DMS53 treated with DMSO at 0.1 percent for 48 hours (cell line): ENCODE data around the gene CLEC1A.

Experiments used
- DNase-seq: peaks from one replicate; lab custom pipeline; 2025; ENCODE audit not compliant: unreplicated experiment; lab: John Stamatoyannopoulos, UW

CLEC1A gene

DNA sequence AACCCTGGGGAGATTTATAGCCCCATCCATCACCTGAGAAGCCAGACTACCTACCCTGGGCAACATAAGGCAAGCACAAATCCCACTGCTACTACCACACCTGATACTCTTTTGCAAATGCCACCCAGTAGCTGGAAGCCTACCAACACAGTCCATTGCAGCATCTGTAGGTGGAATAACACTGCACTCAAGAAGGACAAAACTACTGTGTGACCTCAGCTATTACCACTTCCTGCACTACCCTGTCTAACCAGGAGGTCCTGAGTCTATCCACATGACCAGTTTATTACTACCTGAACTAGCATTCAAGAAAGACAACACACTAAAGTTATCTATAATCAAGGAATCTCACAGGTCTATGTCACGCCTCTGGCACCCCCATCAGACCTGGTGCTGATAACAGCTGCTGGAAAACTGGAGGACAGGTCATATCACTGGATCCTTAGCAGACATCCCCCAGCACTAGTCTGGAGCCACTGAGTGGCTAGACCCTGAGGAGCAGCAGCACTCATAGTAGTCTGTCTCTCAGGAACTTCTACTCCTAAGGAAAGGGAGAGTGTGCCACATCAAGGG lies 2.9 kb upstream of the CLEC1A start:
- DNase-seq: no peak

DNA sequence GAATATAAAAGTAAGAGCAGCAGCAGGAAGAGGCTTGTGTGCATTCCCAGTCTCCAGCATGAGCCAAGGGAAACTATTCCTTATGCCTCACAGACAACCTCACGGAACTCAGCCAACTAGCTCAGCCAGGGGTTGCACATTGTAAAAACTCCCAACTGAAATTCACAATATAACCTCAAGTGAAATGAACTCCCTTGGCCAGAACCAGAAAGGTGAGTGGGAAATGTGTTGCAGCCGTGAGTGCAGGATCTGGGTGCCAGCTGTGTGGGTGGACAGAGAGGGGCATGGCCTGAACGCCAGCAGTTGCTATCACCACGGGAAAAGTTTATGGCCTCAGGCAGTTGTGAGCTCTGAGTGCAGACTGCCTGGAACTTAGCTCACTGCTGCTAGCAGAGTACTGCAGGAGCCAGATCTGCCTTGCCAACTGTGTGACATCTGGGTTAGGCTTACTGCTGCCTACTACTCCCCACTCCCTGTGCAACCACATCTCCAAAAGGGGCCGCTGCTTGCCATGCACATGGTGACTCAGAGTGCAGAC lies 2.3 kb upstream of the CLEC1A start:
- DNase-seq: no peak

DNA sequence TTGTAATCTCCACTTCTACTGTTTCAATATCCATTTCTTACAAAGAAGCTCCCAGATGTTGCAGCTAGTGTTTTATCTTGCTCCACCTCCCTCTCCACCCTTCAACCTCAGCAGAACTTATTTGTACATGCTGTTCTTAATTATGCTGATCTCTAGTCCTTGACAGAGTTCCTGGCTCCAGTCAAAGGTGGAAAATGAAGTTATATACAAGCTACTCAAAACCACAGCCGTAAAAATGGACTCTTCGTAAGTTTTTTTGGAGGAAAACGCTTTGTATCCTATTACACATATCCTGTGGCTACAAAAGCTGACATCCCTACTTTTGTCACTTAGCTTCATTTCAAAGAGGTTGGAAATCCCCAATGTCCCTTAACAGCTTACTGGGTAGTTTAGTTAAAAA lies 1.3 kb downstream of the CLEC1A start:
- no peak for DNase-seq

DNA sequence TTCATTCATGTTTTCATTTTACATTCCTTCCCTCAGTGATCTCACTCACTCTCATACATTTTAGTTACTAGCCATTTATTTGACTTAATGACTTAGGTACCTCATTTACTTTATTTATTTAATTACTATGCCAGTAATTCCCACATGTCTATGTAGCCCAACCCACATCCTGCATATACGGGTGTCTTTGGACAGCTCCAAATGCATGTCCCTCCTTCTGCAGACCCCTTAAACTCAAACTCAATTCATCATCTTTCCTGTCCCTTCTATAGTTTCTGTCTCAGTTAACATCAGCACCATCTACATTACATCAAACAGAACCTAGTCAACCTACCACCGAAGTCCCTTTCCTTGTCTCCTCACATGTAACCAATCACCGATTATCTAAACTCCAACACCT lies 2.8 kb downstream of the CLEC1A start:
- no peak for DNase-seq

DNA sequence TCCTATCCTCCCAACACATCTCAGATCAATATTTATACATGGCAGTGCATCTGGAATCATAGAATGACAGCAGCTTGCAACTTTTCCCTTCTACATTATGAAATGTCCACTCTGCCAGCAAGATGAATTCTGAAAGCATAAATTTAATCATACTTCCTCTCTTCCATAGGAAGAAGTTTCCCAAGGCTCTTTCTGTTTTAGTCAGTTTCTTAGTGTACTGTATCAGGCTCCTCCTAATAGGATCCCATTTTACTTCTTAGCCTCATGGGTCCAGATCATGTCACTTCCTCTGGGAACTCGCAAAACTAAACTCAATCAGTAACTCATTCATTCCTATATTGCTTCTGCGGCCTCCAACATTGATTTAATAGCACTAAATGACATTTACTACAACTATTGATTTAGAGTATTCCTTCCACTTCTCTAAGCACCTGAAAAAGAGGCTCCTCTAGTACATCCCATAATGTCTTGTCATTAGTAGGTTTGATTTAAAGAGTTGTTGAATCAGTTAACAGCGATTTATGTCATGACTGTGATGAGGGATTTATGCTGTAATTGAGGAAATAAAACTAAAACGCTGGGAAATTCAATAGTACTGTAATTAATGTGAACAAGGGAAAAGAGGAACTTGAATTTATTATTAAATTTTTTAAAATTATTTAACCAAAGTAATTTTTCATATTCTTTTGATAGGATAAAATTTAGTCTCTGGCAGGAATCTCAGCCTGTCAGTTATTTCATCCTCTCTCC lies 4.0 kb downstream of the CLEC1A start:
- DNase-seq: no peak

DNA sequence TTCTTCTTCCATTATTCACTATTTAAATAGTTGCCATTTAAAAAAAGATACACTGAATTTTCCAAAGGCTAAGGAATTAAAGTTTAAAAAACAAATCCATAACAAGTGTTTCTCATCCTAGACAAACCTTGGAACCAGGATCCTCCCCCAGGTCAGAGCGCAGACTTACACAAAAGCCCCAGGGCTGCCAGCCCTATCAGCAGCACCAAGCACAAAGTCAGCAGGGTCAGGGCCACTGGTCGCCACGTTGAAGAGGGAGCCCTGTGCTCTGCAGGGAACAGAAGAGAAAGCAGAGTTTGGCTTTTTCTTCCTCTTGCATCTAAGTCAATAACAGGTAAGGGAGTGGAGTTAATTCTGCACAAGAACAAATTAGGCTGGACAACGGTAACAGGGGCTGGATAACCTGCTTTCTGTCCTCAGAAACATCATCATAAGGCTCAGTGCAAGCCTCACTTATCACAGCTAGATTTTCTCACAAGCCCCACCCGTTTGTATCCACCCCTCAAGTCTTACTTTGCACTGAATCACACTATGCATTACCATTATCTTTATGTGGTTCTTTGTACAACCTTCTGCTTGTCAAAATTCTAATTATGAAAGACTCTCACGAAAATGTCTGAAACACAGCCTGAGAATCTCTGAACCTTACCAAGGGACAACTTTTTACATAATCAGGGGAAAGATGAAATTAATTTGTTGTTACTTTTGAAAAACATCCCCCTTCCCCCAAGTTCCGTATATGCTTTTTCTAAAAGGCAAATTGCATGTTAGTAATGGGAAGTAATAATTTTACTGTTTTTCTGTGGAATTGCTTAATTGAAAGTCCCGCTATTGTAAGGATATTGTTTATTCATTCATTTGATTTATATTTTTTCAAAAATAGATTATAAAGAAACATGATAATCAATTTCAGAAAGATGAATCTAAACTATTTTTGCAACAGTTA lies 9.6 kb downstream of the CLEC1A start:
- no peak for DNase-seq

DNA sequence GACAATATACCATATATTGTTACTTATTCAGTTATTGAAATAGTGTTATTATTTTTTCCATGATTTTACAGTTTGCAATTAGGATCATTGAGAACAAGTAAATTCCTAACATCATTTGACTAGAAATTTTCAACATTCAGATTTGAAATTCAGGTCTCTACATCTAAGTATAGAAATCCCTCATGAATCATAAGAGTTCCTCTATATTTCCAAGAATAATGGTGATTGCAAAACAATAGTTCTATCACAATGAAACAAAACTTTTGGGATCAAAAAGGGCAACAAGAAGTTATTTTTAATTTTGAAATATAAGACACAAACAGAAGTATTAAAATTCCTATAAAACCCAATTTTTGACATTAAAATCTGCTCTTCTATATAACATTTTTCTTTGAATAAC lies 10.8 kb downstream of the CLEC1A start:
- no peak for DNase-seq

DNA sequence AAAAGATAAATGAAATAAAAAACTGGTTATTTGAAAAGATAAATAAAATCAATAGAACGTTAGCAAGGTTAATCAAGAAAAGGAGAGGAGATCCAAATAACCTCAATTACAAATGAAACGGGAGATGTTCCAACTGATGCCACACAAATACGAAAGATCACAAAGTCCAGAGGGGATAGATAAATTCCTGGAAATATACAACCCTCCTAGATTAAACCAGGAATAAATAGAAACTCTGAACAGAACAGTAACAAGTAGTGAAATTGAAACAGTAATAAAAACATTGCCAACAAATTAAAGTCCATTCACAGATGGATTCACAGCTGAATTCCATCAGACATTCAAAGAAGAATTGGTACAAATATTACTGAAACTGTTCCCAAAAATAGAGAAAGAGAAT lies 12.4 kb downstream of the CLEC1A start:
- DNase-seq: no peak

DNA sequence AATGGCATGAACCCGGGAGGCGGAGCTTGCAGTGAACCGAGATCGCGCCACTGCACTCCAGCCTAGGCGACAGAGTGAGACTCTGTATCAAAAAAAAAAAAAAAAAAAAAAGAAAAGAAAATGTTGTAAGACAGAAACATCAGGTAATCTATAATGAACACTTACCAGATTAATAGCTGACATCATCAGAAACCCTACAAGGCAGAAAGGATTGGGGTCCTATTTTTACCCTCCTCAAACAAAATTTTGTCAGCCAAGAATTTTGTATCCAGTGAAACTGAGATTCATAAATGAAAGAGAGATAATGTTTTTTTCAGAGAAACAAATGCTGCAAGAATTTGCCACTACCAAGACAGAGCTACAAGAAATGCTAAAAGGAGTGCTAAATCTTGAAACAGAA lies 14.1 kb downstream of the CLEC1A start:
- DNase-seq: no peak

DNA sequence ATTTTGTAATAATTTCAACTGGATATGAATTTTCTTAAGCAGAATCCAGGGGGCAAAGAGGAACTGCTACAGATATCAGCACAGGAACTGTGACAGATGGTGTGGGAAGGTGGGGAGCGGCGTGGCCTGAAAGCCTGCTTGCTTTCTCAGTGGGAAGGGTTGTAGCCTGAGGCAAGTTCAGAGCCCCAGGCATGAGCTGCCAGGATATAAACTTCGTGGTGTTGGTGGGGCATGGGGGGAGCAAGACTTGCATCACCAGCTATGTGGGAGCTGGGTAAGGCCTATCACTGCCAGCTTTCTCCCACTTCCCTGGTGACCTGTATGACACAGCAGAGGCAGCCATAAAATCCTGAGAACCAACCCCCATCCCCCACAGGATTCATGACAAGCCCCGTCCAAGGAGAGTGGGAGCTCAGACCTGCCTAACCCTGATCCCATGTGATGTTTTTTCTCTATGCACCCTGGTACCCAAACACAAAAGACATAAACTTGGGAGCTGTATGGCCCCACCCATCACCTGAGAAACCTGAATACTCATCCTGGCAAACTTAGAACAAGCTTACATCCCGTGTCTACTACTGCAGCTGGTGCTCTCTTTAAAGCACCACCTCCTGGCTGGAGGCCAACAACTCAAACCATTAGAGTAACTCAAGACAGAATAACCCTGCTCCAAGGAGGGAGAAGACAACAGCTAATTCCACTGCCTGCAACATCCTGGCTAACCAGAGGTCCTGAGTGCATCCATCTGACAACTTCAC lies 16.5 kb downstream of the CLEC1A start:
- no peak for DNase-seq

DNA sequence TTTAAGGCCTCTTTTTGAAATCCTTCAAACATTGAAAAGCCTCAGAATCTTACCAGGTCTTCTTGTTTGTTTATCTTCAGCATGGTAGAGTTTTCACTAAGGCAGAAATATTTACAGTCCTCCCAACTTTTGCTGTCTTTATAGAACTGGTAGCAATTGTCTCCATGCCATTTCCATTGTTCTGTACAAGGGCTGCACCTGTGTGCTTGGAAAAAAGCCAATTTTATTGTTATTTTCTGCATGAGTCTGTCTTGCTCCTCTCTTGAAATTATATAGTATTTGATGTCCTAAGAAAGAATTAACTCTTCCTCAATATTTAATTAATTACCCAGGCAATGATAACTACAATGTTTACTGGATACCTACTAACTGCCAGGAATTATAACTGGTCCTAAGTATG lies 23.3 kb downstream of the CLEC1A start:
- DNase-seq: no peak

DNA sequence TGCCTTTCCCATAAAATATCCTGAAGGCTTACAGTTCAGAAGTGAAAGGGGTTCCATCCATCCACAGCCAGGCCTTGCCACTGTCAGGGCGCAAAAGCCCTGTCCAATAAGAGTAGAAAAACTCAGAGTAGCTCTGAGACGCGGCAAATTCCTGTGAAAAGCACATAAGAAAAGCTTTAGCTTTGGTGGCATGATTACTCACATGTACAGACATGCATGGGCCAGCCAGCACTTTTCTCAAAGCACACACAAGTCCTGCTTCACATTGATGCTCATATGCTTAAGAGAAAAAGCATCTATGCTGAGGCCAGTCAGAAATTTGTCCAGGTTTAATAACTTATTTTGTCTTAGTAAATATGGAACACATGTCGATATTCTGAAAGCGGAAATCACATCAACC lies 25.5 kb downstream of the CLEC1A start:
- DNase-seq: no peak

DNA sequence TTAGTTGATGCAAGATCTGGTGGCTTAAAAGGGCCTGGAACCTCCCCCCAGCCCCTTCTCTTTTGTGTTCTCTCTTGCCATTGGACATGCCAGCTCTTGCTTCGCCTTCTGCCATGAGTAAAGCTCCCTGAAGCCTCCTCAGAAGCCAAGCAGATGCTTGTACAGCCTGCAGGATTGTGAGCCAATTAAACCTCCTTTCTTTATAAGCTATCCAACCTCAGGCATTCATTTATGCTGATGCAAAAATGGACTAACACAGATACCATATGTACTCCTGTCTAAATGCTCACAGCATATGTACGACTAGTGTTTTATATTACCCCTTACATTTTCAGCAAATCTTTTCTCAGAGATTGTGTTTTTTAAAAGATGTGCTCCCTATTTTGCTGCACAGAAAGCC lies 26.7 kb downstream of the CLEC1A start:
- no peak for DNase-seq

DNA sequence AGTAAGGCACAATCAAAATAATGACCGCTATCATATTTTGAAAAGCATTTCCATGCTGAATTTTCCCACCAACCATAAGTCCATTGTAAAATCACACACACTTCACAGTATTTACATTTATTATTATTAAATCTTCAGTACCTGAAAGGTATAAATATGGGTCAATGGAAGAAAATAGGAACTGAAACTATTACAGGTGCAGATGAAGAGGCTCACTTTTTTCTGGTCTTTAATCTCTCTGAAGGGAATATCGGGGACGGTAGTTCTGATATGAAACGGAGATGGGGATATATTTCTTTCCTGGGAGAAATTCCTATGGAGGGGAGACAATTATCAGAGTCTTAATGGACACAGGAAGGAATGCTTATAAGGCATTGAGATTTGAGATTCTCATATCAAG lies 28.4 kb downstream of the CLEC1A start:
- DNase-seq: no peak

DNA sequence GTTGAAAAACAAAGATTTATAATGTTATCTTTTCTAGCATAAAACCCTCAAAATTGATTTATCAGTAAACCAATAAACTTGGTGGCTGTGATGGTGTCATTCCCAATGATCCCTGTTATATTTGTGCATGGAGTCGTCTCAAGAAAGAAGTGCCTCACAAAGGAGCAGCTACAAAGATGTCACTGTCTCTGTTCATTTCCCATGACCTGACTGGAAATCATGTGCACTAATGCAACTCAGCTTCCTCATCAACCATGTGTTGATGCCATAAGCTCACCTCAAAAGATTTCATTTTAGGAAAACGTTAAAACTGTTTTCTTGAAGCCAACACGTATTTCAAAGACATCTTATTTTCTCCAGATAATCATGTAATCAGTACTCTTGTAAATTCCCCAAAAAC lies 28.8 kb downstream of the CLEC1A start:
- DNase-seq: no peak

DNA sequence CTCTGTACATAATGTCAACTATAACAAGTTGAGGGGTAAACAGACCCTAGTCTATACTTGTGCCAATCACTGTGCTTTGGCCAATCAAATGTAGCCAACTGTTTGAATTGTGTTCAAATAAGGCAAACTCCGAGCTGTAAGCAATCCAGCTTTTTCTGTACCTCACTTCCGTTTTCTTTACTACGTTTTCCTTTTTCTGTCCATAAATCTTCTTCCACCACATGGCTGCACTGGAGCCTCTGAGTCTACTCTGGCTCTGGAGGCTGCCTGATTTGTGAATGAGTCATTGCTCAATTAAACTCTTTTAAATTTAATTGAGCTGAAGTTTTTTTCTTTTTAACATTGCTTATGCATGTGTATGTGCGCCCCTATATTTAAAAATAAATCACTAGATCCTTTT lies 29.7 kb downstream of the CLEC1A start:
- no peak for DNase-seq

DNA sequence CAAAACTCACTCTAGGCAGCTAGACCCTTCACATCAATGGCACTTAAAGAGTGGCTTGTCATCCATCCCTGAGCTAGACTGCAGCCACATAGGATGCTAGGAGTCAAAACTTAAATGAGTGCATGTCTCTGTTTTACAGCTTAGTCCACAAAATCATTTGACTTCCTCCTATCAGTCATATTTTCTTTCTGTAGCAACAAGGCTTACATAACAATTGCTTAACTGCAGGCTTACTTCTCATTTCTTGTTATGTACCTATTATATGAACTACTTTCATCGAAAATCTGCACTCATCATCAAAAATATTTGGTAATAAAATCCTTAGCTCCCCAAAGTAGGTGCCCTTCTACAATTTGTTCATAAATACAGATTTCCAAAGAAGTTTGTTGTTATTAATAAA lies 30.1 kb downstream of the CLEC1A start:
- no peak for DNase-seq

DNA sequence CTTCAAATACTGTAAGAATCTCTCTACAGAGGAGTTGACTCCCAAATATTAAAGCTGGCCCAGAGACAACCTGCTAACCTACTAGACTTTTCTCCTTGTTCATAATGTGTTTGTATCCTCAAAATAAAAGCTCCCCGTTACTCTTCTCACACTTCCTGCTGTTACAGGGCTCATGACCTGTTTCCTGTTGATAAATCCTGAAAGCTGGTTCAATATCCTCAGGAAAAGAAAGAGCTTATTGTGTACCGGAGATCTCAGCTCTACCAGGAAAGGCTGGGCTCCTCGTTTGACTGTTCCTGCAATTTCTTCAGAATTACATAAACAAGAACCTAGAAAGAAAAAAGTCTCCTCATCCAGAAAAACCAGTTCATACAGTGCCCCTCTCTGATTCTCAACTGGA lies 30.8 kb downstream of the CLEC1A start:
- DNase-seq: no peak

DNA sequence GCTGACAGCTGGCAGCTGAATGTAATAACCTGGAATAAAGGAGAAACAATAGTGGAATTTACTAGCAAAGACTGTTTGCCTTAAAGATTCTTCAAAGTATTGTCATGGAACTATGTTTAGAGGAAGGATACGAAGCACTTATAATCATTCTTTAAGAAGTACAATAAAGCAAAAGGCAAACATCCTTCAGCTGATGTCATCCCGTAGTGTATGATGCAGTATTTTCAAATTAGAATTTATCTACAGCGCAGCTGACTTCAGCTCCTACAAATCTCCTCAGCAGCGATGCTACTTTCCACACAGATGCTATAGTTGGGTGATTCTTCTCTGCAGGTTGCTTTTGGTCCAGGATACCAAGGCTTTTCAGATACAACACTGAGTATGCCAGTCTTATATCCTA lies 31.5 kb downstream of the CLEC1A start:
- DNase-seq: no peak

DNA sequence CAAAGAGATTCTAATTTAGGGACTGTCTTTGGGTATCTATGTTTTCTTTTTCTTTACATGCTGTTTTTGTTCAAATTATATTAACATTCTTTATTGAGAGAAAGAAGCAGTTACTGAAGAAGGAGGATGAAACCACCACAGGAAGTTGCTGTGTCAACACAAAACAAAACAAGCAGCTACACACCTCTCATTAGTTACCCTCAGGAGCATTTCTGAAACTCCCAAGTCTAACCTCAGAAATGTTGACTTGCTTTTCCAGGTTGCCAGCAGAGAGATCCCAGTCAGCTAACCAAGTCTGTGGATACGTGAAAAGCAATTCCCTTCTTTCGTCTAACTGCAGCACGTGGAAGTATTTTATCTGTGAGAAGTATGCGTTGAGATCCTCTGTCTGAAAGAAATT lies 33.5 kb downstream of the CLEC1A start:
- no peak for DNase-seq

DNA sequence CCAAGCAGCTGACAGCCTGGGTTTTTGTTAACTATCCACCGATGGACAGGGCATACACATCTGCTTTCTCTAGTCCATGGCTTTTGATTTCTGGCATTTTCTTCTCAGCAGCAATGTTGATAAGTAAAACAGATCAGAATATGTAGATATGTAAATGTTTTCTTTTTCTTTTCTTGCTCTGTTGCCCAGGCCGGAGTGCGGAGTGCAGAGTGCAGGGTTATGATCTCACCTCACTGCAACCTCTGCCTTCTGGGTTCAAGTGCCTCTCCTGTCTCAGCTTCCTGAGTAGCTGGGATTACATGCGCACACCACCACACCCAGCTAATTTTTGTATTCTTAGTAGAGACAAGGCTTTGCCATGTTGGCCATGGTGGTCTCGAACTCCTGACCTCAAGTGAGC lies 40.4 kb downstream of the CLEC1A start:
- no peak for DNase-seq
